ENCODE measurements around the gene CD248. TPM values are rescaled to one million over a fixed set of nuclear protein-coding genes. Genes with fewer than 3 reads are reported as not detected.

Gene CD248
- polyA plus RNA-seq, 1 experiment: 180 TPM

DNA sequence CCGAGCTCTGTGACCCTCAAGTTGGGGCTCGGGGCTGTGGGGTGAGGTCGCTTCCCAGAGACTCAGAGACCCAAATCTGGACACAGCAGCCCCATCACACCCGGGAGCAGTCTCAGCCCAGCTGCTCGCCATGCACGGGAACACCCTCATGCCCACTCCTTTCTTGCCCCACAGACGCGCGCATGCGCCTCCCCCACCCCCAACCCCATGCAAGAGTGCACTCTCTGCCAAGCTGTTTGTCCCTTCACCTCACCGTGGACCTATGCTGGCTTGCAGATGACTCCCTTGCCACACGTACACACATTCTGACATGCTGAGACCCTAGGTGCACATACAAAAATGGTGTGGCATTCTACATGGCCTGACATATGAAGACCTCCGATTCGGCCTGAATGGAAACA lies 478 bp upstream of the CD248 start:
- CTCF ChIA-PET: interaction anchor here (2.3 to 11.3 kb wide), 4 partner anchors 9 to 70 kb away, joined by 15 to 188 read pairs (median 22); partner anchors contain the start of gene RIN1
- DNase-seq (ENCODE audit: low read depth): no peak
- Histone ChIP-seq H3K4me3 (ENCODE audit: low read depth, low read length) (peak overlapping the region; percentile 69), H3K27me3 (ENCODE audit: control insufficient read depth, insufficient read depth, low read length) (no peaks in the 10 kb centered on the region), H3K36me3 (ENCODE audit: control insufficient read depth, insufficient read depth, low read length) (no peaks in the 10 kb centered on the region; the same call in 1 of the 2 replicates)
- POLR2A ChIA-PET: interaction anchor here (1.0 to 1.1 kb wide), 2 partner anchors 9 to 28 kb away, joined by 6 to 10 read pairs; partner anchors contain the start of gene YIF1A
- TF ChIP-seq, protein P1, sequence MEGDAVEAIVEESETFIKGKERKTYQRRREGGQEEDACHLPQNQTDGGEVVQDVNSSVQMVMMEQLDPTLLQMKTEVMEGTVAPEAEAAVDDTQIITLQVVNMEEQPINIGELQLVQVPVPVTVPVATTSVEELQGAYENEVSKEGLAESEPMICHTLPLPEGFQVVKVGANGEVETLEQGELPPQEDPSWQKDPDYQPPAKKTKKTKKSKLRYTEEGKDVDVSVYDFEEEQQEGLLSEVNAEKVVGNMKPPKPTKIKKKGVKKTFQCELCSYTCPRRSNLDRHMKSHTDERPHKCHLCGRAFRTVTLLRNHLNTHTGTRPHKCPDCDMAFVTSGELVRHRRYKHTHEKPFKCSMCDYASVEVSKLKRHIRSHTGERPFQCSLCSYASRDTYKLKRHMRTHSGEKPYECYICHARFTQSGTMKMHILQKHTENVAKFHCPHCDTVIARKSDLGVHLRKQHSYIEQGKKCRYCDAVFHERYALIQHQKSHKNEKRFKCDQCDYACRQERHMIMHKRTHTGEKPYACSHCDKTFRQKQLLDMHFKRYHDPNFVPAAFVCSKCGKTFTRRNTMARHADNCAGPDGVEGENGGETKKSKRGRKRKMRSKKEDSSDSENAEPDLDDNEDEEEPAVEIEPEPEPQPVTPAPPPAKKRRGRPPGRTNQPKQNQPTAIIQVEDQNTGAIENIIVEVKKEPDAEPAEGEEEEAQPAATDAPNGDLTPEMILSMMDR (IDR thresholded peaks at IDR 0.05; ENCODE audit: insufficient read depth, low read depth, low read length): no peak

DNA sequence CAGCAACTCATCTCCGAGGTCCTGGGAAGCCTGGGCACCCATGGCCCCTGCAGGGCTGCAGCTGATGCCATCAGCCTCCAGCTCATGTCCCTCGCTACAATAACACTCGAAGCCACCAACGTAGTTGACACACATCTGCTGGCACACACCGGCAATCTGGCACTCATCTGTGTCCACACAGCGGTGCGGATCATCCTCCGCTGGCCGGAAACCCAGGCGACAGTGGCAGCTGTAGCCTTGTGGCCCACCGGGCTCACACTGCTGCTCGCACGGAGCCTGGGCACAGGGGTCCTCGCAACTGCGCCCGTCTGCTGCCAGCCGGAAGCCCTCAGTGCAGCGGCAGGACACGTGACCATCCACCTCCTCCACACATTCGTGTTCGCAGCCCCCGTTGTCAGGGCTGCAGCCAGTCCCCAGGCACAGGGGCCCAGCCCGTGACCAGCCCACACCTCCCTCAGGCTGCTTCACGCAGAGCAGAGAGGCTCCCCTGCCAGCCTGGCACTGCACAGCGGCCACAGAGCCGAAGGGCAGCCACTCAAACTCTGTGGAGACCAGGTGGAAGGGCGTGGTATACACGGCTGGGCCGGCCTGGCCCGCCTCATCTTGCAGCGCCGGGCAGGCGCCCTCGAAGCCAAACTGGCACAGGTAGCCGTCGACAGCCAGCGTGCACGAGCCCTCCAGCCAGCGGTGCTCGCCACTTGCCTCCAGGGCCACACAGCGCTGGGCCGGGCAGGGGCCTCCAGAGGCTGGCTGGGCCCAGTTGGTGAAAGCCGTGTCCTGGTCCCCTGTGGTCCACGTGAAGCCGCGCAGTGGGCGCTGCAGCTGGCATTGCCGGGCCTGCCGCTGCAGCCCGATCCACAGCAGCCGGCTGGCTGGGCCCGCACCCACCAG lies 678 bp downstream of the CD248 start:
- no peaks in the 10 kb centered on the region for H3K27me3 ChIP-seq (ENCODE audit: control insufficient read depth, insufficient read depth, low read length)
- ChIA-PET POLR2A (interaction anchor here (0.5 to 1.1 kb wide), 6 partner anchors 11 to 791 kb away, joined by 3 to 10 read pairs (median 4); partner anchors contain the start of genes RIN1, SCYL1 and YIF1A), CTCF (interaction anchor here (1.5 to 11.3 kb wide), 7 partner anchors 9 to 71 kb away, joined by 3 to 201 read pairs (median 28); partner anchors contain the start of gene RIN1)
- no peaks in the 10 kb centered on the region; the same call in 1 of the 2 replicates for H3K36me3 ChIP-seq (ENCODE audit: control insufficient read depth, insufficient read depth, low read length)
- peak overlapping the region; percentile 69 for H3K4me3 ChIP-seq (ENCODE audit: low read depth, low read length)
- TF ChIP-seq, protein P1 (IDR thresholded peaks at IDR 0.05; ENCODE audit: insufficient read depth, low read depth, low read length): no peak
- DNase-seq (ENCODE audit: low read depth): no peak

DNA sequence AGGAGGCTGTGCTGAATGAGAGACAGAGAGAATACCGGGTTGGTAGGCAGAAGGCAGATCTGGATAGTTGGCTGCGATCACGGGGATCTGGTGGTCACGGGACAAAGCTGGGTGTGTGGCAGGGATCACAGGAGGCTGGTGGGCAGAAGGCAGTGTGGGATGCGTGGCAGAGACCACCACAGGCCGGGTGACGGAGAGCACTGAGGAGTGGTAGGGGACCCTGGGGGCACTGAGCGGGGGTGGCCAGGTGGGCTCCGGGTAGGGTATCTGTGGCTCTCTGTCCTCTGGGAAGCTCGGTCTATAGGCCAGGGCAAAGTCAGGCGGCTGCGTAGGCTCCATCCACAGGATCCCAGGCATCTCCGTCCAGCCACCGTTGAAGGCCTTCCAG lies 1.4 kb downstream of the CD248 start:
- ChIA-PET POLR2A (interaction anchor here (0.7 to 0.8 kb wide), 2 partner anchors 14 to 20 kb away, joined by 3 read pairs; partner anchors contain the start of gene RIN1), CTCF (interaction anchor here (1.5 to 11.3 kb wide), 4 partner anchors 10 to 72 kb away, joined by 3 to 201 read pairs (median 132); partner anchors contain the start of gene RIN1)
- DNase-seq (ENCODE audit: low read depth): no peak
- H3K36me3 ChIP-seq (ENCODE audit: control insufficient read depth, insufficient read depth, low read length): no peaks in the 10 kb centered on the region; the same call in 1 of the 2 replicates
- peak overlapping the region; percentile 69 for H3K4me3 ChIP-seq (ENCODE audit: low read depth, low read length)
- TF ChIP-seq, protein P1 (IDR thresholded peaks at IDR 0.05; ENCODE audit: insufficient read depth, low read depth, low read length): no peak
- H3K27me3 ChIP-seq (ENCODE audit: control insufficient read depth, insufficient read depth, low read length): no peaks in the 10 kb centered on the region

DNA sequence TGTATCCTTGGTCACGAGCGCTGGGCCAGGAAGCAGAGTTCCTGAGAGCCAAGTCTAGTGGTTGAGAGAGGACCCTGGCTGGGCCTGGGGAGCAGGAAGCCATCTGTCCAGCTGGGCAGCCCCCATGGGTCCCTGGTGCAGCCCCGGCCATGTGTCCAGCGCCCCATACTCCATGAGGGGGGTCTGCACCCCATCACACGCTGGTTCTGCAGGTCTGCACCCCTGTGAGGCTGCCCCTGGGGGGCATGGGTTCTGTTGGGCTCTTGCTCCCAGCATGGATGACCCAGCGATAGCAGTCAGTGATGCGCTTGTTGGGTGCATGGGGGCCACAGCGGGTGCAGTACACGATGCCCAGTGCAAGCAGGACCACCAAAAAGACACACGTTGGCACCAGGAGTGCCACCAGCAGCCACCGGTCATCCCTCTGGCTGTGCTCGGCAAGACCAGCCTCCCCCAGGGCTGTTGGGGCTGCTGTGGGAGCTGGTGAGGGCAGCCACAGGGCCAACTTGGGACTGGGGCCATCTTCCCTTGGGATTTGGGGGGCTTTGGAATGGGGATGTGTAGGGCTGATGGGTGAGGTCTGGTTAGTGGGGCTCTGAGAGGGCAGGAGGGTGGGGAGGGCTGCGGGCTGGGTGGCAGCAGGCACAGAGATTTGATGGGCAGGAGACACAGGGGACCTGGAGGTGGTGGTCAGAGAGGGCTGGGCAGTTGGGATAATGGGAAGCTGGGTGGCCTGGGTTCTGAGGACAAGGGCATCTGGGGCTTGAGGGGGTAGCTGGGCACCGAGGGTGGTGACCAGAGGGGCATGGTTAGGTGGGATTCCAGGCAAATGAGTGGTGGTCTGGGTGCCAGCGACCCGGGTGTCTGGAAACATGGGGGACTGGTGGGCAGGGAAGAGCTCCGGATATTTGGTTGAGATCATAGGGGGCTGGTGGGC lies 2.0 kb downstream of the CD248 start:
- ChIA-PET CTCF (interaction anchor here (1.5 to 11.3 kb wide), 4 partner anchors 11 to 73 kb away, joined by 3 to 201 read pairs (median 132); partner anchors contain the start of gene RIN1), POLR2A (interaction anchor here (0.7 to 3.8 kb wide), 4 partner anchors 14 to 96 kb away, joined by 3 to 34 read pairs (median 4); partner anchors contain the start of gene RIN1)
- no peaks in the 10 kb centered on the region for H3K27me3 ChIP-seq (ENCODE audit: control insufficient read depth, insufficient read depth, low read length)
- H3K36me3 ChIP-seq (ENCODE audit: control insufficient read depth, insufficient read depth, low read length): no peaks in the 10 kb centered on the region; the same call in 1 of the 2 replicates
- TF ChIP-seq, protein P1 (IDR thresholded peaks at IDR 0.05; ENCODE audit: insufficient read depth, low read depth, low read length): no peak
- peak overlapping the region; percentile 69 for H3K4me3 ChIP-seq (ENCODE audit: low read depth, low read length)
- no peak for DNase-seq (ENCODE audit: low read depth)
